Breast epithelium (tissue), 4 donors: Measurements from ENCODE around the gene HES5. TPM values are rescaled to one million over a fixed set of nuclear protein-coding genes. Genes with fewer than 3 reads are reported as not detected.
"Not testable (repeated sequence)": the region's sequence is repeated elsewhere in the genome, so short reads cannot be mapped to it uniquely, and the experiment has no call there.

Experiments used
- DNase-seq, 2 donors: peaks; one replicate each; pipeline ENCODE4 v3.0.0-alpha.2; 2019; ENCODE audit warnings: low spot score in 2 of 2
- H3K27ac ChIP-seq, 2 donors: fragments of 200-600 bp; sonication (generic) in 1 of 2; one replicate each; pipeline ENCODE4 v1.5.1; 2016 to 2019; ENCODE audit warnings: mild to moderate bottlenecking in 1 of 2
- H3K27me3 ChIP-seq, 2 donors: fragments of 200-600 bp; sonication (generic) in 1 of 2; one replicate each; pipeline versions ENCODE4 v1.5.1 to v1.6.0; 2017 to 2019; ENCODE audit warnings: control low read depth in 1 of 2, mild to moderate bottlenecking in 1 of 2
- H3K36me3 ChIP-seq: fragments of 200-600 bp; one replicate; pipeline ENCODE4 v1.5.1; 2019
- H3K4me1 ChIP-seq, 2 donors: fragments of 200-600 bp; sonication (generic); one replicate each; pipeline ENCODE4 v1.5.1; 2016 to 2019; ENCODE audit warnings: control low read depth in 1 of 2
- H3K4me3 ChIP-seq, 3 donors: fragments of 200-600 bp; sonication (generic); 1 replicate in 2 of 3; 2 replicates in 1 of 3; pipeline ENCODE4 v1.5.1; 2016 to 2019; ENCODE audit warnings: mild to moderate bottlenecking in 3 of 3, moderate library complexity in 2 of 3
- H3K9me3 ChIP-seq, 2 donors: fragments of 200-600 bp; sonication (generic) in 1 of 2; one replicate each; pipeline ENCODE4 v1.5.1; 2016 to 2019; ENCODE audit warnings: control low read depth in 1 of 2
- CTCF ChIP-seq, 3 donors: fragments of 450-650 bp; IDR thresholded peaks; one replicate each; pipeline ENCODE4 v1.5.1; 2016 to 2017; ENCODE audit warnings: antibody characterized with exemption in 3 of 3, mild to moderate bottlenecking in 3 of 3, moderate library complexity in 3 of 3
- POLR2A ChIP-seq: fragments of 450-650 bp; IDR thresholded peaks from one replicate; pipeline ENCODE4 v1.6.1; 2016; ENCODE audit warnings: antibody characterized with exemption, mild to moderate bottlenecking, moderate library complexity
- POLR2AphosphoS5 ChIP-seq, 3 donors: sonication (generic); formaldehyde crosslinking; IDR thresholded peaks; one replicate each; pipeline ENCODE4 v1.6.1; 2017; ENCODE audit warnings: antibody characterized with exemption in 3 of 3
- intact Hi-C: fragments of 100-400 bp; cut with DNase I; formaldehyde crosslinking; loops from one replicate; pipeline ENCODE4 v1.15.1; 2023; ENCODE audit warnings: low total_unique reads
- total RNA-seq, 3 donors: library from RNA; depleted of rRNA; stranded (reverse); fragments of >200 nt; gene quantifications; one replicate each; pipeline ENCODE4 v1.1.0, GENCODE V29; 2016

HES5 gene
- total RNA-seq, 3 donors from 2014 or later: not detected

GRCh38 chr1:2553871-2554620, 24.0 kb upstream of the HES5 start:
- Histone ChIP-seq H3K9me3 (no peaks in the 10 kb centered on the region), H3K27ac (peak overlapping the region in 1 of 2 donors; percentile 99), H3K4me3 (no peak overlapping the region), H3K4me1 (peaks cover 18 to 20% of the 10 kb centered on the region in 2 donors), H3K36me3 (no peaks in the 10 kb centered on the region), H3K27me3 (no peaks in the 10 kb centered on the region)
- DNase-seq: no peak
- TF ChIP-seq POLR2AphosphoS5 (IDR thresholded peaks at IDR 0.05): no peak
- no peak for TF ChIP-seq POLR2A
- TF ChIP-seq CTCF (IDR thresholded peaks at IDR 0.05): no peak
- intact Hi-C loops: no loop called here

- intact Hi-C loops, H3K36me3 ChIP-seq, DNase-seq, H3K27ac ChIP-seq, H3K4me3 ChIP-seq, H3K9me3 ChIP-seq, H3K27me3 ChIP-seq: not testable (repeated sequence)
- H3K4me1 ChIP-seq: peaks cover 21 to 27% of the 10 kb centered on the region in 2 donors
These were observed 23.0 kb upstream of the HES5 start for GRCh38 chr1:2553076-2553475.

- Histone ChIP-seq H3K27me3 (no peaks in the 10 kb centered on the region), H3K4me3 (no peak overlapping the region), H3K9me3 (no peaks in the 10 kb centered on the region), H3K27ac (no peak overlapping the region), H3K36me3 (no peaks in the 10 kb centered on the region), H3K4me1 (peaks cover 13 to 29% of the 10 kb centered on the region in 2 donors)
- DNase-seq: no peak
- TF ChIP-seq POLR2A (no peak), POLR2AphosphoS5 (IDR thresholded peaks at IDR 0.05) (no peak), CTCF (IDR thresholded peaks at IDR 0.05) (no peak)
- intact Hi-C loops: no loop called here
These were observed 22.1 kb upstream of the HES5 start for GRCh38 chr1:2552189-2552588.

- Histone ChIP-seq H3K4me1 (peaks cover 17 to 25% of the 10 kb centered on the region in 2 donors), H3K27ac (peak overlapping the region in 1 of 2 donors; percentile 100)
- H3K4me3 ChIP-seq, H3K9me3 ChIP-seq, H3K36me3 ChIP-seq, H3K27me3 ChIP-seq, intact Hi-C loops, DNase-seq: not testable (repeated sequence)
These were observed 21.5 kb upstream of the HES5 start for GRCh38 chr1:2551544-2551943.

- Histone ChIP-seq H3K4me1 (peaks cover 26 to 27% of the 10 kb centered on the region in 2 donors), H3K27ac (peak overlapping the region in 1 of 2 donors; percentile 100)
- H3K9me3 ChIP-seq, intact Hi-C loops, DNase-seq, H3K27me3 ChIP-seq, H3K4me3 ChIP-seq, H3K36me3 ChIP-seq: not testable (repeated sequence)
These were observed 20.3 kb upstream of the HES5 start for GRCh38 chr1:2550309-2550861.

GRCh38 chr1:2549367-2550029, 19.4 kb upstream of the HES5 start:
- intact Hi-C loops: loop anchor here (2.0 kb wide), 1 partner anchor 137 kb away; the partner anchor contains the start of gene PEX10
- DNase-seq, H3K36me3 ChIP-seq, H3K27me3 ChIP-seq, H3K9me3 ChIP-seq: not testable (repeated sequence)
- Histone ChIP-seq H3K4me1 (peaks cover 29 to 31% of the 10 kb centered on the region in 2 donors), H3K27ac (peak overlapping the region; percentile 98 to 100), H3K4me3 (peak overlapping the region in 2 of 3 donors; percentile 45 to 73)

GRCh38 chr1:2548068-2548589, 18.1 kb upstream of the HES5 start:
- intact Hi-C loops: loop anchor here (2.0 kb wide), 1 partner anchor 135 kb away; the partner anchor contains the start of gene PEX10

More at GRCh38 chr1:2548068-2548589, 18.1 kb upstream of the HES5 start:
- Histone ChIP-seq H3K4me3 (peak overlapping the region; percentile 45 to 73 (median 49)), H3K27me3 (no peaks in the 10 kb centered on the region), H3K4me1 (peaks cover 32 to 33% of the 10 kb centered on the region in 2 donors), H3K36me3 (no peaks in the 10 kb centered on the region), H3K9me3 (no peaks in the 10 kb centered on the region), H3K27ac (peak overlapping the region; percentile 98 to 100)
- TF ChIP-seq CTCF (IDR thresholded peaks at IDR 0.05): peak; percentile 86 to 95 (median 90)
- peak in 2 of 3 donors; percentile 29 to 71 for TF ChIP-seq POLR2AphosphoS5 (IDR thresholded peaks at IDR 0.05)
- no peak for TF ChIP-seq POLR2A
- DNase-seq: peak; percentile 82 to 90
